ENCODE data around the gene CACNA2D2.

The CACNA2D2 gene

GRCh38 chr3:50486219-50486888, 17.1 kb downstream of the CACNA2D2 start:
- ChIA-PET CTCF (interaction anchor here (1.2 kb wide), 1 partner anchor 56 kb away, joined by 3 read pairs; no protein-coding TSS in a partner anchor), POLR2A (interaction anchor here (0.5 kb wide), 1 partner anchor 16 kb away, joined by 3 read pairs; no protein-coding TSS in a partner anchor)
- H3K4me3 ChIP-seq (ENCODE audit: low read depth, low read length), result no peak overlapping the region
- DNase-seq (ENCODE audit: low read depth, low spot score), result no peak
- TF ChIP-seq CTCF (IDR thresholded peaks at IDR 0.05; ENCODE audit: insufficient read depth, low read length, missing control alignments), result no peak

- ChIA-PET POLR2A (no interaction called here), CTCF (no interaction called here)
- no peak overlapping the region for H3K4me3 ChIP-seq (ENCODE audit: low read depth, low read length)
- TF ChIP-seq CTCF (IDR thresholded peaks at IDR 0.05; ENCODE audit: insufficient read depth, low read length, missing control alignments), result no peak
- no peak for DNase-seq (ENCODE audit: low read depth, low spot score)
Observed at GRCh38 chr3:50484722-50485121, 18.7 kb downstream of the CACNA2D2 start.

GRCh38 chr3:50483374-50483773, 20.1 kb downstream of the CACNA2D2 start:
- TF ChIP-seq CTCF (IDR thresholded peaks at IDR 0.05; ENCODE audit: insufficient read depth, low read length, missing control alignments), result no peak
- no peak for DNase-seq (ENCODE audit: low read depth, low spot score)
- CTCF ChIA-PET, result no interaction called here
- POLR2A ChIA-PET, result no interaction called here
- no peak overlapping the region for H3K4me3 ChIP-seq (ENCODE audit: low read depth, low read length)

GRCh38 chr3:50481992-50482391, 21.4 kb downstream of the CACNA2D2 start:
- ChIA-PET POLR2A (no interaction called here), CTCF (no interaction called here)
- TF ChIP-seq CTCF (IDR thresholded peaks at IDR 0.05; ENCODE audit: insufficient read depth, low read length, missing control alignments), result no peak
- H3K4me3 ChIP-seq (ENCODE audit: low read depth, low read length), result no peak overlapping the region
- DNase-seq (ENCODE audit: low read depth, low spot score), result no peak

- CTCF ChIA-PET, result no interaction called here
- DNase-seq (ENCODE audit: low read depth, low spot score), result no peak
- TF ChIP-seq CTCF (IDR thresholded peaks at IDR 0.05; ENCODE audit: insufficient read depth, low read length, missing control alignments), result no peak
- H3K4me3 ChIP-seq (ENCODE audit: low read depth, low read length), result no peak overlapping the region
- POLR2A ChIA-PET, result no interaction called here
Observed at GRCh38 chr3:50480471-50480870, 23.0 kb downstream of the CACNA2D2 start.

- H3K4me3 ChIP-seq (ENCODE audit: low read depth, low read length), result no peak overlapping the region
- TF ChIP-seq CTCF (IDR thresholded peaks at IDR 0.05; ENCODE audit: insufficient read depth, low read length, missing control alignments), result no peak
- no peak for DNase-seq (ENCODE audit: low read depth, low spot score)
- ChIA-PET CTCF (no interaction called here), POLR2A (no interaction called here)
Observed at GRCh38 chr3:50479523-50479922, 23.9 kb downstream of the CACNA2D2 start.
